Measurements from ENCODE around the gene SLC25A4. TPM values are rescaled to one million over a fixed set of nuclear protein-coding genes. Genes with fewer than 3 reads are reported as not detected.
"Not testable (repeated sequence)": the region's sequence is repeated elsewhere in the genome, so short reads cannot be mapped to it uniquely, and the experiment has no call there.

Gene SLC25A4
- total RNA-seq, 4 donors from 2014 or later = 10.1 to 25.6 (median 17.9) TPM

DNA sequence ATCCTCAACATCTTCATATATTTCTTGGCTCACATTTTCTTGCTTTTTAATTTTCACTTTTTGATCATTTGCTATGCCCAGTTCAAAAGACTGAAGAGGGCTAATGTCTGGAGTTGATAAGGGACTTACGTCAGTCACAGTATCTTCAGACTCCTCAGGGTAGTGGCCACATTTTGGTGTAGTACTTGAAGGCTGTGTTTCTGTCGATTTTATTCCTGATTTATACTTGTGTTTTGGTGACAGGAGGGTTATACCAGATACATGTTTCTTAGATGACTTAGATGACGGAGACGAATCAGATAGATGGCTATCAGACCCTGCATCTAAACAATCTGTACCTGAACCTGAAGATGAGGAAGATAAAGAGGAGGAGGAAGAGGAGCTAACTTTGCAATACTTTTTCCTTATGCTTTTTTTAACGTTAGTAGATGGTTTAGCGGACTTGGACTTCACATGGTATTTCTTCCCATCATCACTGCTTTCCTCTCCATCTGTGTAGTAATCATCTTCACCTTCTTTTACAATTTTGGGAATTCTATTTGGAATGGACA, 47.3 kb downstream of the SLC25A4 start:
- no peak for TF ChIP-seq POLR2A (IDR thresholded peaks at IDR 0.05)
- TF ChIP-seq, protein P1, sequence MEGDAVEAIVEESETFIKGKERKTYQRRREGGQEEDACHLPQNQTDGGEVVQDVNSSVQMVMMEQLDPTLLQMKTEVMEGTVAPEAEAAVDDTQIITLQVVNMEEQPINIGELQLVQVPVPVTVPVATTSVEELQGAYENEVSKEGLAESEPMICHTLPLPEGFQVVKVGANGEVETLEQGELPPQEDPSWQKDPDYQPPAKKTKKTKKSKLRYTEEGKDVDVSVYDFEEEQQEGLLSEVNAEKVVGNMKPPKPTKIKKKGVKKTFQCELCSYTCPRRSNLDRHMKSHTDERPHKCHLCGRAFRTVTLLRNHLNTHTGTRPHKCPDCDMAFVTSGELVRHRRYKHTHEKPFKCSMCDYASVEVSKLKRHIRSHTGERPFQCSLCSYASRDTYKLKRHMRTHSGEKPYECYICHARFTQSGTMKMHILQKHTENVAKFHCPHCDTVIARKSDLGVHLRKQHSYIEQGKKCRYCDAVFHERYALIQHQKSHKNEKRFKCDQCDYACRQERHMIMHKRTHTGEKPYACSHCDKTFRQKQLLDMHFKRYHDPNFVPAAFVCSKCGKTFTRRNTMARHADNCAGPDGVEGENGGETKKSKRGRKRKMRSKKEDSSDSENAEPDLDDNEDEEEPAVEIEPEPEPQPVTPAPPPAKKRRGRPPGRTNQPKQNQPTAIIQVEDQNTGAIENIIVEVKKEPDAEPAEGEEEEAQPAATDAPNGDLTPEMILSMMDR (IDR thresholded peaks at IDR 0.05) = no peak
- intact Hi-C loops (cut with DNase I; ENCODE audit: low total_unique reads) = no loop called here
- 87 to 88% methylated on average over 6 of the region's 6 CpGs for WGBS, 2 donors
- H3K4me3 ChIP-seq (ENCODE audit: low read depth, poor library complexity, severe bottlenecking) = no peak overlapping the region
- DNase-seq (ENCODE audit: low spot score in 2 of 2) = no peak

DNA sequence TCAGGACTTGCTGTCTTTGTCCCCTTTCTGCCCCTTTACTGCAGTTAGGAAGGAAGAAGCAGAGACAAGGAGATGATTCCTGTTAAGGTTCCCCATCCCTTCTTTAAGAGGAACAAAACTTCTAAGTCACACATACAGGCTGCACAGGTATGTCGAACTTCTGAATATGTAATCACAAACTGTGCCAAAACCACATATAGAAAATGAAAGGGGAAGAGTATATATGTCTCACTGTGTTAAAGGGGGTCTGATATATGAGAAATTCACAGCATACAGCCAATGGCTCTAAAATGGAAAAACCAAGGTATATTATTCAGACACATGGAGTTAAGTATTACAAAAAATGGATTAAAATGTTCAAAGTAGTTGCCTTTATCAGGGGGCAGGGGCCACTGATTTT, 49.0 kb downstream of the SLC25A4 start:
- intact Hi-C loops (cut with DNase I; ENCODE audit: low total_unique reads) = no loop called here
- H3K4me3 ChIP-seq (ENCODE audit: low read depth, poor library complexity, severe bottlenecking) = no peak overlapping the region
- no peak for DNase-seq (ENCODE audit: low spot score in 2 of 2)
- TF ChIP-seq POLR2A (IDR thresholded peaks at IDR 0.05) = no peak
- TF ChIP-seq, protein P1 (IDR thresholded peaks at IDR 0.05) = no peak
- 63 to 71% methylated on average over 1 of the region's 1 CpG for WGBS, 2 donors

DNA sequence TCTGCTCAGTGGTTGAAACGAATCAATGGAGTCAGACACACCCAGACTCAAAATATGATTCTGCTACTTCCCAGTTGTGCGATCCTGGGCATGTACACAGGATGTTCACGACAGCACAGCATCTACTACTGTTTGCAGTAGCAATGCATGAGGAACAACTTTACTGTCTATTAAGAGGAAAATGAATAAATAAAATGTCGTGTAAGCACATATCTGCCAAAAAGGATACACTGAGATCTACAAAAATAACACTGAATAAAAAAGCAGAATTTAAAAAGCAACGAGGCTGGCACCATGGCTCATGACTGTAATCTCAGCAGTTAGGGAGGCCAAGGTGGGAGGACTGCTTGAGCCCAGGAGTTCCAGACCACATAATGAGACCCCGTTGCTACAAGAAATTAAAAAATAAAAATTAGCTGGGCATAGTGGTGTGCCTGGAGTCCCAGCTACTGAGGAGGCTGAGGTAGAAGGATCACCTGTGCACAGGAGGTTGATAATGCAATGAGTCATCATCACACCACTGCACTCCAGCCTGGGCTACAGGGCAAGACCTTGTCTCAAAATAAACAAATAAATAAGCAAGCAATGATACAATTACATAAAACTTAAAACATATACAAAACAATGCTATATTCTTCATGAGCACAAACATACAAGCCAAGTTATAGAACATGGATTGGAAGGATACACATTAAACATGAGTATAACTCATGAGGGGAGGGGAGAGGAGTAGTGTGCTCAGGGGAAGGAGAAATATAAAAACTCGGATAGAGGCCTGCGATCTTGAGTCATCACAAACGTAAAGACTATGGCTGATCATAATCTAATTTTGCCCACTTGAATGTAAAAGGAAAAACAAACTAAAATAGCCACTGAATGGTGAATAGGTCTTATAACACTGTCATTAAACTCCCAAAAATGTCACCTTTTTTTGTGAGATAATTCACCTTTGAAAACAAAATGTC, 52.1 kb downstream of the SLC25A4 start:
- no peak for DNase-seq (ENCODE audit: low spot score in 2 of 2)
- no peak for TF ChIP-seq POLR2A (IDR thresholded peaks at IDR 0.05)
- no peak overlapping the region for H3K4me3 ChIP-seq (ENCODE audit: low read depth, poor library complexity, severe bottlenecking)
- intact Hi-C loops (cut with DNase I; ENCODE audit: low total_unique reads) = no loop called here
- WGBS, 2 donors = 73 to 74% methylated on average over 9 of the region's 9 CpGs

DNA sequence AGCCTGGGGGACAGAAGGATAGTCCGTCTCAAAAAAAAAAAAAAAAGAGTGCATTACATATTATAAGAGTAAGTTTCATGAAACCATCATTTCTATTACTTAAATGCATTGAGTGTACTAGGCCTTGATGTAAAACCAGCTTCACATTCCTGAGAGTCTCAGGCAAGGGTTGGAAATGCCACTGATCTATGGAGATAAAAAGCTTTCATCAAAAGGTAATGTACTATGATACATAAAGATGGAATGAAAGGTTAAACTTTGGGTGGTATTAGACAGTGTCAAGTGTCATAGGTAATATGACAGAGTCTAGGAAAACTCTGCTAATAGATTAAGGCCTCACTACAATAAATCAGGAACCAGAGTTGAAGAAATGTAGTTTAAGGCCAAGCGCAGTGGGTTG, 53.4 kb downstream of the SLC25A4 start:
- WGBS, 2 donors = 91 to 98% methylated on average over 2 of the region's 2 CpGs
- intact Hi-C loops (cut with DNase I; ENCODE audit: low total_unique reads) = no loop called here
- TF ChIP-seq, protein P1 (IDR thresholded peaks at IDR 0.05) = no peak
- TF ChIP-seq POLR2A (IDR thresholded peaks at IDR 0.05) = no peak
- no peak overlapping the region for H3K4me3 ChIP-seq (ENCODE audit: low read depth, poor library complexity, severe bottlenecking)
- no peak for DNase-seq (ENCODE audit: low spot score in 2 of 2)

GRCh38 chr4:185198189-185198588, 55.1 kb downstream of the SLC25A4 start:
- DNase-seq (ENCODE audit: low spot score in 2 of 2); intact Hi-C loops (cut with DNase I; ENCODE audit: low total_unique reads); H3K4me3 ChIP-seq (ENCODE audit: low read depth, poor library complexity, severe bottlenecking): not testable (repeated sequence)
- 92 to 98% methylated on average over 4 of the region's 4 CpGs for WGBS, 2 donors

Other genes with a start within 250 kb of the SLC25A4 start
- 1 to 10 TPM in 3 of 4 donors, under 1 TPM in 1; 0.34 to 8.7 (median 2.2) TPM for gene HELT, start 124.8 kb upstream of the SLC25A4 start, total RNA-seq
- gene CFAP97, start 60.7 kb downstream of the SLC25A4 start, total RNA-seq = 10 to 100 TPM; 20.0 to 28.3 (median 26.0) TPM
- 10 to 100 TPM; 13.4 to 18.3 (median 15.6) TPM for gene SNX25, start 66.3 kb downstream of the SLC25A4 start, total RNA-seq

Measured in lower leg skin (tissue), 4 donors.